Liver (tissue), 9 donors: Measurements from ENCODE around the gene NCF4. TPM values are rescaled to one million over a fixed set of nuclear protein-coding genes. Genes with fewer than 3 reads are reported as not detected.

ENCODE experiments used
- DNase-seq: peaks from one replicate; pipeline ENCODE4 v3.0.0-alpha.2; 2017; ENCODE audit warnings: low spot score
- H3K27ac ChIP-seq, 2 donors: one replicate each; pipeline ENCODE4 v1.7.0; 2013; ENCODE audit warnings: inconsistent platforms in 2 of 2, low read length in 2 of 2, control low read depth in 1 of 2, low read depth in 1 of 2, mild to moderate bottlenecking in 1 of 2
- H3K27me3 ChIP-seq, 4 donors: one replicate each; pipeline versions ENCODE4 v1.6.1 to v1.7.0; 2013; ENCODE audit warnings: low read length in 3 of 4, inconsistent platforms in 1 of 4, mild to moderate bottlenecking in 1 of 4, moderate library complexity in 1 of 4; ENCODE audit not compliant: control insufficient read depth in 4 of 4, insufficient read depth in 4 of 4
- H3K36me3 ChIP-seq, 4 donors: one replicate each; pipeline versions ENCODE4 v1.6.1 to v1.7.0; 2013; ENCODE audit warnings: low read length in 3 of 4, mild to moderate bottlenecking in 3 of 4, low read depth in 1 of 4, moderate library complexity in 1 of 4; ENCODE audit not compliant: control insufficient read depth in 4 of 4, insufficient read depth in 3 of 4
- H3K4me1 ChIP-seq, 4 donors: one replicate each; pipeline versions ENCODE4 v1.6.1 to v1.7.0; 2013; ENCODE audit warnings: low read length in 3 of 4, mild to moderate bottlenecking in 3 of 4, moderate library complexity in 1 of 4; ENCODE audit not compliant: control insufficient read depth in 4 of 4, insufficient read depth in 4 of 4
- H3K4me3 ChIP-seq, 3 donors: one replicate each; pipeline versions ENCODE4 v1.6.1 to v1.7.0; 2013; ENCODE audit warnings: low read length in 3 of 3, control low read depth in 1 of 3, low read depth in 1 of 3, mild to moderate bottlenecking in 1 of 3
- H3K9ac ChIP-seq, 2 donors: one replicate each; pipeline ENCODE4 v1.7.0; 2013; ENCODE audit warnings: low read length in 2 of 2, mild to moderate bottlenecking in 2 of 2, moderate library complexity in 2 of 2, control low read depth in 1 of 2, low read depth in 1 of 2
- H3K9me3 ChIP-seq, 4 donors: one replicate each; pipeline versions ENCODE4 v1.6.1 to v1.7.0; 2013; ENCODE audit warnings: low read length in 3 of 4; ENCODE audit not compliant: control insufficient read depth in 4 of 4
- EGR1 ChIP-seq, 2 donors: IDR thresholded peaks; 2 replicates each; pipeline ENCODE4 v1.6.1; 2016 to 2018; ENCODE audit warnings: antibody characterized with exemption in 2 of 2, low read depth in 2 of 2
- FOXA1 ChIP-seq: IDR thresholded peaks from 2 replicates; pipeline ENCODE4 v1.6.1; 2016; ENCODE audit warnings: antibody characterized with exemption
- FOXA2 ChIP-seq: IDR thresholded peaks from 2 replicates; pipeline ENCODE4 v1.6.1; 2016; ENCODE audit warnings: antibody characterized with exemption
- HNF4A ChIP-seq, 2 donors: conservative IDR thresholded peaks; 2 replicates each; pipeline ENCODE4 v1.6.1; 2016; ENCODE audit warnings: antibody characterized with exemption in 2 of 2, mild to moderate bottlenecking in 2 of 2
- NR2F2 ChIP-seq: IDR thresholded peaks from 2 replicates; pipeline ENCODE4 v1.6.1; 2016; ENCODE audit warnings: antibody characterized with exemption
- RAD21 ChIP-seq, 2 donors: IDR thresholded peaks; 2 replicates each; pipeline ENCODE4 v1.6.1; 2016; ENCODE audit warnings: antibody characterized with exemption in 2 of 2, mild to moderate bottlenecking in 2 of 2
- RXRA ChIP-seq, 2 donors: IDR thresholded peaks; 2 replicates each; pipeline ENCODE4 v1.6.1; 2017 to 2018; ENCODE audit warnings: antibody characterized with exemption in 2 of 2, mild to moderate bottlenecking in 1 of 2
- TAF1 ChIP-seq: conservative IDR thresholded peaks from 2 replicates; pipeline ENCODE4 v1.6.1; 2016; ENCODE audit warnings: antibody characterized with exemption, mild to moderate bottlenecking
- YY1 ChIP-seq: IDR thresholded peaks from 2 replicates; pipeline ENCODE4 v1.6.1; 2016; ENCODE audit warnings: antibody characterized with exemption, mild to moderate bottlenecking
- WGBS: extraction: QIAGEN DNeasy Blood & Tissue Kit; methylation state at CpG from one replicate; pipeline ENCODE4 v1.1.7; 2013; 5-methylcytosine and 5-hydroxymethylcytosine counted together
- polyA plus RNA-seq, 2 donors: library from polyadenylated mRNA; stranded (reverse) in 1 of 2; unstranded in 1 of 2; fragments of 200-250 nt in 1 of 2; fragments of >200 nt in 1 of 2; fragmentation: Nextera tagmentation in 1 of 2; extraction: Ambion mirVana in 1 of 2; gene quantifications; one replicate each; pipeline versions ENCODE4 v1.2.1 to v1.2.3, GENCODE V29; 2013 to 2015
- total RNA-seq, 2 donors: library from RNA; depleted of rRNA; stranded (reverse); fragments of >200 nt; gene quantifications; one replicate each; pipeline ENCODE4 v1.2.3, GENCODE V29; 2014
- TF ChIP-seq, protein P1 (sequence below): IDR thresholded peaks from 2 replicates; pipeline ENCODE4 v1.6.1; 2016; ENCODE audit warnings: antibody characterized with exemption, mild to moderate bottlenecking
- TF ChIP-seq, protein P2 (sequence below): IDR thresholded peaks from 2 replicates; pipeline ENCODE4 v1.6.1; 2016; ENCODE audit warnings: antibody characterized with exemption
- TF ChIP-seq, protein P3 (sequence below): IDR thresholded peaks from 2 replicates; pipeline ENCODE4 v1.6.1; 2016; ENCODE audit warnings: antibody characterized with exemption
- TF ChIP-seq, protein P4 (sequence below): IDR thresholded peaks from 2 replicates; pipeline ENCODE4 v1.6.1; 2016; ENCODE audit warnings: antibody characterized with exemption
- donor health status: healthy.
- donor health status: healthy.
- donor health status: healthy.
- donor health status: healthy.
- donor health status: healthy.

Gene NCF4
- total and polyA plus RNA-seq, 4 donors = 3.9 to 14.3 (median 5.4) TPM

DNA sequence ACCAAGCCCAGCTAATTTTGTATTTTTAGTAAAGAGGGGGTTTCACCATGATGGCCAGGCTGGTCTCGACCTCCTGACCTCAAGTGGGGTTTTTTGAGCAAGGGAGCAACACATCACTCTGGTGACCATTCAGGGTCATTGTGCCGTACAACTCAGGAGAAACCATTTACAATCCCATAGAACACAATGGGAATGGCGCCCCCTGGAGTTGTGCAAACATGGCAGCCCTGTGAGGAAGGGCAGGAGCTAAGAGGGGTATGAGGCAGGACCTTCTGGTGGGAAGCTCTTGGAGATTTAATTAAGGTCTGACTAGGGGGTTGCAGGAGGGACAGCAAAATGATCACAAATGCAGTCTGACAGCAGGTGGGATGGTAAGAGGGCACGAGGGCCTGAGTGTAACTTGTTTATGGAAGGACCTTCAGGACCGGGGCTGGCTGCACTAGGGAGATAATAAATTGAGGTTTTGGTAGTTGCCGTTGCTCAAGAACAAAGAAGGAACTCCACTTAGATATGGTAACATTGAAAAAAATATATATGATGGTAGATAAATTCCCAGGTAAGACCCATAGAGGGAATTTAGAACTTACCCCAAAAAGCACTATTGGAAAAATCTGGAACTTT lies 43.6 kb downstream of the NCF4 start:
- Histone ChIP-seq H3K36me3 (no peaks in the 10 kb centered on the region), H3K4me1 (no peaks in the 10 kb centered on the region), H3K4me3 (no peak overlapping the region), H3K27me3 (peaks cover 0 to 4% (median 1%) of the 10 kb centered on the region in 4 donors), H3K9me3 (peaks cover 0 to 8% (median 5%) of the 10 kb centered on the region in 4 donors), H3K27ac (no peak overlapping the region), H3K9ac (no peak overlapping the region)
- TF ChIP-seq, protein P1, sequence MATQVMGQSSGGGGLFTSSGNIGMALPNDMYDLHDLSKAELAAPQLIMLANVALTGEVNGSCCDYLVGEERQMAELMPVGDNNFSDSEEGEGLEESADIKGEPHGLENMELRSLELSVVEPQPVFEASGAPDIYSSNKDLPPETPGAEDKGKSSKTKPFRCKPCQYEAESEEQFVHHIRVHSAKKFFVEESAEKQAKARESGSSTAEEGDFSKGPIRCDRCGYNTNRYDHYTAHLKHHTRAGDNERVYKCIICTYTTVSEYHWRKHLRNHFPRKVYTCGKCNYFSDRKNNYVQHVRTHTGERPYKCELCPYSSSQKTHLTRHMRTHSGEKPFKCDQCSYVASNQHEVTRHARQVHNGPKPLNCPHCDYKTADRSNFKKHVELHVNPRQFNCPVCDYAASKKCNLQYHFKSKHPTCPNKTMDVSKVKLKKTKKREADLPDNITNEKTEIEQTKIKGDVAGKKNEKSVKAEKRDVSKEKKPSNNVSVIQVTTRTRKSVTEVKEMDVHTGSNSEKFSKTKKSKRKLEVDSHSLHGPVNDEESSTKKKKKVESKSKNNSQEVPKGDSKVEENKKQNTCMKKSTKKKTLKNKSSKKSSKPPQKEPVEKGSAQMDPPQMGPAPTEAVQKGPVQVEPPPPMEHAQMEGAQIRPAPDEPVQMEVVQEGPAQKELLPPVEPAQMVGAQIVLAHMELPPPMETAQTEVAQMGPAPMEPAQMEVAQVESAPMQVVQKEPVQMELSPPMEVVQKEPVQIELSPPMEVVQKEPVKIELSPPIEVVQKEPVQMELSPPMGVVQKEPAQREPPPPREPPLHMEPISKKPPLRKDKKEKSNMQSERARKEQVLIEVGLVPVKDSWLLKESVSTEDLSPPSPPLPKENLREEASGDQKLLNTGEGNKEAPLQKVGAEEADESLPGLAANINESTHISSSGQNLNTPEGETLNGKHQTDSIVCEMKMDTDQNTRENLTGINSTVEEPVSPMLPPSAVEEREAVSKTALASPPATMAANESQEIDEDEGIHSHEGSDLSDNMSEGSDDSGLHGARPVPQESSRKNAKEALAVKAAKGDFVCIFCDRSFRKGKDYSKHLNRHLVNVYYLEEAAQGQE = no peak
- TF ChIP-seq YY1 = no peak
- TF ChIP-seq FOXA2 = no peak
- TF ChIP-seq, protein P2, sequence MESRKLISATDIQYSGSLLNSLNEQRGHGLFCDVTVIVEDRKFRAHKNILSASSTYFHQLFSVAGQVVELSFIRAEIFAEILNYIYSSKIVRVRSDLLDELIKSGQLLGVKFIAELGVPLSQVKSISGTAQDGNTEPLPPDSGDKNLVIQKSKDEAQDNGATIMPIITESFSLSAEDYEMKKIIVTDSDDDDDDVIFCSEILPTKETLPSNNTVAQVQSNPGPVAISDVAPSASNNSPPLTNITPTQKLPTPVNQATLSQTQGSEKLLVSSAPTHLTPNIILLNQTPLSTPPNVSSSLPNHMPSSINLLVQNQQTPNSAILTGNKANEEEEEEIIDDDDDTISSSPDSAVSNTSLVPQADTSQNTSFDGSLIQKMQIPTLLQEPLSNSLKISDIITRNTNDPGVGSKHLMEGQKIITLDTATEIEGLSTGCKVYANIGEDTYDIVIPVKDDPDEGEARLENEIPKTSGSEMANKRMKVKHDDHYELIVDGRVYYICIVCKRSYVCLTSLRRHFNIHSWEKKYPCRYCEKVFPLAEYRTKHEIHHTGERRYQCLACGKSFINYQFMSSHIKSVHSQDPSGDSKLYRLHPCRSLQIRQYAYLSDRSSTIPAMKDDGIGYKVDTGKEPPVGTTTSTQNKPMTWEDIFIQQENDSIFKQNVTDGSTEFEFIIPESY = no peak
- TF ChIP-seq TAF1 = no peak
- TF ChIP-seq, protein P3, sequence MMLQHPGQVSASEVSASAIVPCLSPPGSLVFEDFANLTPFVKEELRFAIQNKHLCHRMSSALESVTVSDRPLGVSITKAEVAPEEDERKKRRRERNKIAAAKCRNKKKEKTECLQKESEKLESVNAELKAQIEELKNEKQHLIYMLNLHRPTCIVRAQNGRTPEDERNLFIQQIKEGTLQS = no peak
- TF ChIP-seq, protein P4, sequence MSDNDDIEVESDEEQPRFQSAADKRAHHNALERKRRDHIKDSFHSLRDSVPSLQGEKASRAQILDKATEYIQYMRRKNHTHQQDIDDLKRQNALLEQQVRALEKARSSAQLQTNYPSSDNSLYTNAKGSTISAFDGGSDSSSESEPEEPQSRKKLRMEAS = no peak
- TF ChIP-seq NR2F2 = no peak
- no peak for TF ChIP-seq RAD21 (IDR thresholded peaks at IDR 0.05)
- no peak for TF ChIP-seq RXRA (IDR thresholded peaks at IDR 0.05)
- TF ChIP-seq EGR1 (IDR thresholded peaks at IDR 0.05; ENCODE audit: low read depth in 2 of 2) = no peak
- no peak for TF ChIP-seq FOXA1
- WGBS = 67% methylated on average over 6 of the region's 6 CpGs
- DNase-seq = no peak

DNA sequence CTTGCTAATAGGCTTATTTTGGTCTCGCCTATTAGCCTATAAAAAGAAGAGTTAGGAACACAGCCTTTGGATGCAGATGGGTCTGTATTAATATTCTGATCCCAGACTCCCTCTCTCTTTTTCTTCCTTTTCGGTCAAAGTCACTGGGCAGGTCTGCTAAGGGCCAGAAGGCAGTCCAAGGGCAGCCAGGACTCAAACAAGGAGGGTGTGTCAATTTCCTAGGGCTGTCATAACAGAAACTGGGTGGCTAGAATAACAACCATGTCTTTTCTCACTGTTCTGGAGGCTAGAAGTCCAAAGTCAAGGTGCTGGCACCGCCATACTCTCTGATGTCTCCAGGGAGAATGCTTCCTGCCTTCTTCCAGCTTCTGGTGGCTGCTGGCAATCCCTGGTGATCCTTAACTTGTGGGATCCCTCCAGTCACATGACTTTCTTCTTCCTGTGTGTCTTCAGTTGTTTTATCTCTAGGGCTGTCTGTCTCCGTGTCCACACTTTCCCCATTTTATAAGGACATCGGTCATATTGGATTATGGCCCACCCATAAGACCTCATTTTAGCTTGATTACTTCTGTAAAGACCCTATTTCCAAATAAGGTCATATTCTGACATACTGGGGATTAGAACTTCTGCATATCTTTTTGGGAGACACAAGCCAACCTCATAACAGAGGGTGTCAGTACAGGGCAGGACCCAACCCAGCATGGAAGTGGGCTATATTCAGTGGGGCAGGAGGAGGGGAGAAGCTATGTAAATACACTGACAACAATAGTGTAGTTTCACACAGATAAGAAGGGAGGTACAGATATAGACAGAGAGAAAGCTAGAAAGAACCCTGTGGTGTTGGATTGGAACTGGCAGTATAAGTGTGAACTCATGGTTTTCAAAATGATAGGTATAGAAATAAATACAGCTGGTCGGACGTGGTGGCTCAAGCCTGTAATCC lies 46.7 kb downstream of the NCF4 start:
- Histone ChIP-seq H3K27ac (no peak overlapping the region), H3K9me3 (peaks cover 0 to under 1% (median 0%) of the 10 kb centered on the region in 4 donors), H3K27me3 (peaks cover 0 to 4% (median 1%) of the 10 kb centered on the region in 4 donors), H3K36me3 (no peaks in the 10 kb centered on the region), H3K4me1 (no peaks in the 10 kb centered on the region), H3K4me3 (no peak overlapping the region), H3K9ac (no peak overlapping the region)
- TF ChIP-seq HNF4A (conservative IDR thresholded peaks at IDR 0.05) (no peak), NR2F2 (no peak), EGR1 (IDR thresholded peaks at IDR 0.05; ENCODE audit: low read depth in 2 of 2) (no peak)
- no peak for DNase-seq
- 72% methylated on average over 7 of the region's 7 CpGs for WGBS
